Ovary (tissue), 3 donors: ENCODE results near the gene TRPC4.

Experiments used
- EP300 ChIP-seq: sonication (generic); formaldehyde crosslinking; IDR thresholded peaks from one replicate; pipeline ENCODE4 v1.6.1; 2017; ENCODE audit warnings: antibody characterized with exemption
- POLR2A ChIP-seq: fragments of 450-650 bp; IDR thresholded peaks from one replicate; pipeline ENCODE4 v1.6.1; 2017; ENCODE audit warnings: antibody characterized with exemption, mild to moderate bottlenecking, moderate library complexity
- TF ChIP-seq, protein P1 (sequence below), 3 donors: fragments of 450-650 bp in 2 of 3; fragments of 200-600 bp in 1 of 3; IDR thresholded peaks; one replicate each; pipeline versions ENCODE4 v1.5.1 to v1.8.0; 2016 to 2022; ENCODE audit warnings: antibody characterized with exemption in 3 of 3, mild to moderate bottlenecking in 1 of 3
- donor health status: DM: no; HTN: no; CAD: no.

DNA sequence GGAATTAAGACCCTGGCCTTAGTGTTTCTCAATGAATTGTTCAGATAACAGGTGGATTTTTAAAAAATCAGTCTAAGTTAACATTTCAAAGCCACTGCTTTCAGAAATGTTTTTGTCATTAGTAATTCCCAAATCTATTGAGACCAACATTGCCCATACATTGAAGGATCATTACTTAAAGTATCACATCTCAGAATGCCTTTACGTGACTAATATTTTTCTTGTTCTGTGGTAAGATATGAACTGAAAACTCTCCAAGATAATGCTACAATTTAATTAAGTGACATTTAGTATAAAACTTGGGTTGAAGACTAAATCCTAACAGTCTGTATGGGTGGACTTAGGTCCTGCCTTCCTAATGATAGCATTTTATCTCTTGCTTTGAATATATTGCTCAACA is 211.6 kb downstream of the TRPC4 start:
- TF ChIP-seq, protein P1, sequence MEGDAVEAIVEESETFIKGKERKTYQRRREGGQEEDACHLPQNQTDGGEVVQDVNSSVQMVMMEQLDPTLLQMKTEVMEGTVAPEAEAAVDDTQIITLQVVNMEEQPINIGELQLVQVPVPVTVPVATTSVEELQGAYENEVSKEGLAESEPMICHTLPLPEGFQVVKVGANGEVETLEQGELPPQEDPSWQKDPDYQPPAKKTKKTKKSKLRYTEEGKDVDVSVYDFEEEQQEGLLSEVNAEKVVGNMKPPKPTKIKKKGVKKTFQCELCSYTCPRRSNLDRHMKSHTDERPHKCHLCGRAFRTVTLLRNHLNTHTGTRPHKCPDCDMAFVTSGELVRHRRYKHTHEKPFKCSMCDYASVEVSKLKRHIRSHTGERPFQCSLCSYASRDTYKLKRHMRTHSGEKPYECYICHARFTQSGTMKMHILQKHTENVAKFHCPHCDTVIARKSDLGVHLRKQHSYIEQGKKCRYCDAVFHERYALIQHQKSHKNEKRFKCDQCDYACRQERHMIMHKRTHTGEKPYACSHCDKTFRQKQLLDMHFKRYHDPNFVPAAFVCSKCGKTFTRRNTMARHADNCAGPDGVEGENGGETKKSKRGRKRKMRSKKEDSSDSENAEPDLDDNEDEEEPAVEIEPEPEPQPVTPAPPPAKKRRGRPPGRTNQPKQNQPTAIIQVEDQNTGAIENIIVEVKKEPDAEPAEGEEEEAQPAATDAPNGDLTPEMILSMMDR (IDR thresholded peaks at IDR 0.05) = no peak
- TF ChIP-seq EP300 (no peak), POLR2A (no peak)
